ENCODE measurements around the gene APOA5.
"Not testable (repeated sequence)": the region's sequence is repeated elsewhere in the genome, so short reads cannot be mapped to it uniquely, and the experiment has no call there.

Gene APOA5

DNA sequence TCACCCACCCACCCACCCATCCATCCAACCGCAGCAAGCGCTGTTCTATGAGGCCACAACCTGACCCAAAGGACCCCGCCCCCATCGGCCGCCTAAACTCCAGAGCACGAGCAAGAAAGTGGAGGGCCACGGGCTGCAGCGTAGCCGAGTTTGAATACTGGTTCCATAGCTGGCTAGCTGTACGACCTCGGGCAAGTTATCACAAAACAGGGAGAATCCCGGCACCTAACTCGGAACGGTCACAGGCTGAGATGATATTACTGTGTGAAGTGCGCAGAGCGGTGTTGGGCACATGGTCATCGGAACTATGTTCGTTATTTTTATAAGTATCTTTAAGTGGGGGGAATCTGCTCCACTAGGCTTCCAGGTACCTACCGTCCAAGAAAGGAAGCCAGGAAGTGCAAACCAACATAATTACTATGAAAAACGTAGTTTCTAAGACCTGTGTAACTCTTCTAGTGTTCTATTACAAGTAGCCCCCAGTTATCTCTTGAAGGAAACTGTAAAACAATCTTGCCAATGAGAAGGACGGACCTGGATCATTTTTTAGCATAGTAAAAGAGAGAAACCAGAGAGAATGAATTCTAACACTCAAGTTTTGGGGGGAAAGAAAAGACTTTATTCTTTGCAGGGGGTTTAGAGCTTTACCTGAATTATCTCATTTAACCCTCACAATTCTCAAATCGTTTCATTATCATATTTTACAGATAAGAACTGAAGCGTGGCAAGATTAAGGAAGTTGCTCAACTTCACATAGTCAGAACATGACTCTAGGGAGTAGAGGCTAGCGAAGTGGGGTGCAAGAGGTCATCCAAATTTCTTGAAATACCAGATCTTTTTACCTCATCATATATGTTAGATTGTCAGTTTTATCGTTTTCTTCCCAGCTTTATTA, 18.2 kb downstream of the APOA5 start:
- DNase-seq (ENCODE audit: low read depth in 2 of 2) = no peak

DNA sequence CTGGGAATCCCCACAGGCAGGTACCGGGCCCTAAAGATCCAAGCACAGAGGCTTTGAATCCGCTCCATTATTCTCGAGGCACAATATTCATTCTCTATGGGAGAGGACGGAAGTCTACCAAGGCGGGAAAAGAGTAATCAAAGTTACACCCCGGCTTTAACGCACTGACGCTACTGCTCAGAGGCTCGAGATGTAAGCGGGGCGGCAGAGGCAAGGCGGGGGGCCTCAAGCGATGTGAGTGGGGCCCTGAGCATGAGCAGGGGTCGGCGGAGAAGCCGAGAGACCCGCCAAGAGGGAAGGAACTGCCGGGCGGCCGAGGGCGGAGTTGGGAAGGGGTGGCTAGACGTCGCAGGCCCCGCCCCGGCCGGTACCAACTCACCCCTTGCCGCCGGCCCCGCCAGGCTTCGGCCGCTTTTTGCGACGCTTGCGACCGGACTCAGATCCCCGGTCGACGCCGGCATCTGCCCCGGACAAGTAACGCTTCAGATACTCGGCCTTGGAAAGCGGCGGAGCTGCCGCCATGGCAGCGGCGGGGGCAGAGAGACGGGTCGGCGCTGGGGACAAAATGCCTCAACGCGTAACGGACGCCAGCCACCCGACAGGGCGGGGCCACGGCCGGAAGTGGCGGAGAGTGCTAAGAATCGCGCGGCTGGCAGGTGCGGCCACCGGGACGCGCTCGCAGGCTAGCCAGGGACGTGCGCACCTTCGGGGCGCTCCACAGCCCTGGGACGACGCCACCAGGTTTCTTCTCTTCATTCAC, 19.1 kb downstream of the APOA5 start, which contains the start of gene BUD13:
TSS of gene BUD13 (minus strand) at position 545 of the 760 bp plus-strand sequence. CDS start at position 522, 23 bp downstream.
- peak; percentile 75 to 95 for DNase-seq (ENCODE audit: low read depth in 2 of 2)

DNA sequence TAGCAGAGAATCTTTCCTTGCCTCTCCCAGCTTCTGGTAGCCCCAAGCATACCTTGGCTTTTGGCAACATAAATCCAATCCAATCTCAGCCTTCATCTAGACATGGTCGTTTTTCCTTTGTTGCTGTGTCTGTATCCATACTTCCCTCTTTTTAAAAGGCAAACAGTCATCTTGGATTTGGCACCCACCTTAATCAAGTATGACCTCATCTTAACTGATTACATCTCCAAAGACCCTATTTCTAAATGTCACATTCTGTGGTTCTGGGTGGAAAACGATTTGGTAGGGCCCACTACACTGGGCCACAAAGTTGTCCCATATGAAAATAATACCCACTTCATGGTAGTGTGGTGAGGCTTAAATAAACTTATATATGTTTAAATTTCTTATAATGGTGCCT, 19.7 kb downstream of the APOA5 start:
- no peak for DNase-seq (ENCODE audit: low read depth in 2 of 2)

DNA sequence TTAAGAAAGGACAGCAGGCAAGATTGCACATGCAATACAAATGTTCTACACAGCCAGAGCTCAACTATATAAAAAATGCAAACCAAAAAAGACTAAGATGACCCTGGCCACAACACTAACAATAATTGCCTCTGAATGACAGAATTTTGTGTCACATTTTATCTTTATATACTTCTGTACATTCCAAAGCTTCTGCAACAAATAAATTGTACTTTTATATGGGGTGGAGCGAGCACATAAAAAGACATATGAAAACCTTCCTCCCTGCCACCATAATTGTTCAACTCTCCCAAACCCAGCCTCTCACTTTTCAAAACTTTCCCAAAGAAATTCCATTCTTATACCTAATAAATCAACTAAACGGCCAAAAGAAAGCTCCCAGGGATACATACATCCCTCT, 29.5 kb downstream of the APOA5 start:
- DNase-seq (ENCODE audit: low read depth in 2 of 2) = no peak

DNA sequence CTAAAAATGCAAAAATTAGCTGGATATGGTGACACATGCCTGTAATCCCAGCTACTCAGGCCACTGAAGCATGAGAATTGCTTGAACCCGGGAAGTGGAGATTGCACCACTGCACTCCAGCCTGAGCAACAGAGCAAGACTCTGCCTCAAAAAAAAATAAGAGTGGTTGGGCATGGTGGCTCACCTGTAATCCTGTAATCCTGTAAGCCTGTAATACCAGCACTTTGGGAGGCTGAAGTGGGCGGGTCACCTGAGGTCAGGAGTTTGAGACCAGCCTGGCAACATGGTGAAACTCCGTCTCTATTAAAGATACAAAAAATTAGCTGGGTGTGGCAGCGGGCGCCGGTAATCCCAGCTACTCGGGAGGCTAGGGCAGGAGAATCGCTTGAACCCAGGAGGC, 35.6 kb downstream of the APOA5 start:
- DNase-seq (ENCODE audit: low read depth in 2 of 2) = not testable (repeated sequence)

DNA sequence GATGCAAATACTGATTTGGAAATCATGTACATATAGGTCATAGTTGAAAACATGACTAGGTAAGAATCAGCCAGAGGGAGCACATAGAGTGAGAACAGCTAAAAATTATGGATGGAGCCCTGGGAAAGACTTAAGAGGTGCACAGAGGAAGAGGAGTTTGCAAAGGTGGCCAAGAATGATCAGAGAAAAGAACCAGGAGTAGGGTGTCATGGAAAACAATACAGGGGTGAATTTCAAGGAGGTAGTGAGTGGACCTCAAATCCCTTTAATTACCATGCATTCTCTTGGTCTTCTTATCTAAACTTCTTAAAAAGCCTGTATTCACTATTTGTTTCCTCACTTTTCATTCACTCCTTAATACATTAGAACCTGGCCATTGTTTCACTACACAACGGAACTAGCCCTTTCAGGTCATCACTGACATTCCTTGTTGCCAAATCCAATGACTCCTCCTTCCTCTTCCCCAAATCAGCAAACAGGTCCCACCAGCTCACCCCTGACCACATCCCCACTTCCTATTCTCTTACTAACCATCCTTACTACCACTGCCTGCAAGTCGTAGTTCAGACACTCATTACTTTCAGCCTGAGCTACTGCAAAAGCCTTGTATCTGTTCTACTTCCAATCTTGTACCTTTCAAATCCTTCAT, 41.5 kb downstream of the APOA5 start:
- no peak for DNase-seq (ENCODE audit: low read depth in 2 of 2)

DNA sequence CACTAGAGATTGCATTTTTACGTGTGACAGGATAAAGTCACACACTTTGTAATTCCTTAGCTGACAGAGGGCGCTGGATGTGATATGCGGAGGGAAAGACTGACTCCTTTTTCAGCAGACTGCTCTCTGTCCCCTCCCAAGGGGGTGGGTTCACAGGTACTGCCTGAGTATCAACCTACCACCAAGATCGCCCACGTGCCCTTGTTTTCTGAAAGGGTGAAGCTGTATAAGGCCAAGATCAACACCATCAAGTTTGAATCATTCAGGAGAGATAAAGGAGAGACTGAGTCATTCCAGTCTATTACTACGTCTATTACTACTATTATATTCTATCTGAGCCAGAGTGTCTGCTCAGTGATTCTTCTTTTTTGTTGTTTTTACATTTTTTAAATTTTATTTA, 49.6 kb downstream of the APOA5 start:
- DNase-seq (ENCODE audit: low read depth in 2 of 2) = no peak

DNA sequence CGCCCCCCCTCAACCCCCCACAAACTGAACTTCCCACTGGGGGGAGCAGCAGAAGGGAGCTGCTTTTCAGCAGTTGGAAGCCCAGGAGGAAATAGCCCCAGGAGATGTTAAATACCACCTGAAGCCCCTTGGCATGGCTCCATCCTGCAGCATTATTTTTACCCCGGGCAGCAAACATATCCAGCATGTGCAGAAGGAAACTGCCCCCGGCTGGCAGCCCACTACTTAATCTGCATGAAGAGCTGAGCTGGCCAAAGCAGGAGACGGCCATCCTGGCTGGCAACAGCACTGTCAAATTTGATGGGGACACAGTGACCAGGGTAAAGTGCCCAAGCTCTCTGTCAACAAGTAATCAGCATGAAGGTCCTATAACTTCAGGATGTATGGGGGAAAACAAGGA, 50.9 kb downstream of the APOA5 start:
- DNase-seq (ENCODE audit: low read depth in 2 of 2) = no peak
